LNCaP clone FGC (cell line): ENCODE measurements around the gene RAPGEF5.

Experiments
- DNase-seq: peaks from one replicate; pipeline ENCODE4 v3.0.0-alpha.2; 2011; ENCODE audit warnings: low read depth
- H3K4me3 ChIP-seq: 2 replicates; pipeline ENCODE4 v1.5.1; 2011; ENCODE audit warnings: mild to moderate bottlenecking, low read depth, low read length, control low read depth
- CTCF ChIP-seq: IDR thresholded peaks from 2 replicates; pipeline ENCODE4 v1.5.1; 2012; ENCODE audit warnings: mild to moderate bottlenecking; ENCODE audit not compliant: control insufficient read depth, insufficient read depth; ENCODE audit errors: extremely low read depth

Gene RAPGEF5

GRCh38 chr7:22356701-22357310 is at the start of gene RAPGEF5:
Gene RAPGEF5, minus strand, starts transcription at chr7:22357154. Its CDS starts 94 bp downstream, at chr7:22357060.
- H3K4me3 ChIP-seq: peak within 1 kb of the TSS; percentile 55
- TF ChIP-seq CTCF: no peak

GRCh38 chr7:22406715-22407114 is 49.8 kb upstream of the RAPGEF5 start:
- TF ChIP-seq CTCF: no peak
- H3K4me3 ChIP-seq: no peak overlapping the region
- DNase-seq: no peak

More at GRCh38 chr7:22356701-22357310, at the start of gene RAPGEF5:
- no peak for DNase-seq

DNA sequence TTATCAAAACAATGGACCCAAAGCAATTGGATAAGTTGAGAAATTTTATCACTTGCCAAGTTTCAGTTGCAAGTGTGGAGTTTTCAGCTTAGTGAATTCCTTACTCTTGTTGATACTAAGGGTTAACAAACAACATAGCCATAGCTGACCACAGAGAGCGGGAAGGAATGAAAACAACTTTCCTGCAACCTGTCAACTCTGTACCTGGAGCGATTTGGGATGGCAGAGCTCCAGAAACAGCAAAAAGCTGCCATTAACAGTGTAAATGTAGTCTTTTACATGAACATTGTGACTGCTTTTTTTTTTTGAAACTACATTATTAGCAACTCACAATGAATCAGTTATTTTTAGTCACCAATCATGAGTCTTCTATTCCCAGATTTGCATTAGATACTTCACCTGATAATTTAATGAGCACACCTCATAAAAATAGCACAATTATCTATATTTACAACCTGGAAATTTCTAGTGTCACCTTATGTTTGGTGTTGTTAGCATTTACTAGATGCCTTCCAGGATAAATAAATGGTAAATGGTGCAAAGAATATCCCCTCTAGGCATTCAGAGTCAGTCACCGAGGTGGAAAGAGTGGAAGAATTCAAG is 47.6 kb upstream of the RAPGEF5 start:
- no peak for DNase-seq
- no peak for TF ChIP-seq CTCF
- no peak overlapping the region for H3K4me3 ChIP-seq

GRCh38 chr7:22403344-22403743 is 46.4 kb upstream of the RAPGEF5 start:
- H3K4me3 ChIP-seq: no peak overlapping the region
- DNase-seq: no peak
- no peak for TF ChIP-seq CTCF

GRCh38 chr7:22402250-22402649 is 45.3 kb upstream of the RAPGEF5 start:
- no peak for DNase-seq
- no peak overlapping the region for H3K4me3 ChIP-seq
- no peak for TF ChIP-seq CTCF

- TF ChIP-seq CTCF: no peak
- DNase-seq: no peak
- H3K4me3 ChIP-seq: no peak overlapping the region
Measured at GRCh38 chr7:22400936-22401553, 44.1 kb upstream of the RAPGEF5 start.
